Activated naive CD4-positive, alpha-beta T cell treated with anti-CD3 and anti-CD28 coated beads for 36 hours (primary cell): ENCODE results near the gene SHF. TPM values are rescaled to one million over a fixed set of nuclear protein-coding genes. Genes with fewer than 3 reads are reported as not detected.

Experiments
- CTCF ChIA-PET: fragments of 350-600 bp; sonication (Branson Sonifier 250); formaldehyde crosslinking; loops from one replicate; lab custom pipeline; 2021; ENCODE audit warnings: antibody characterized with exemption; lab: Charles Lee
- DNase-seq: peaks from one replicate; pipeline ENCODE4 v3.0.0-alpha.2; 2020
- H3K27ac Mint-ChIP-seq: one replicate; pipeline ENCODE4 v1.8.0; 2021; ENCODE audit warnings: mild to moderate bottlenecking, mixed read lengths
- H3K27me3 Mint-ChIP-seq: one replicate; pipeline ENCODE4 v1.8.0; 2021; ENCODE audit warnings: low read depth, mixed read lengths
- H3K36me3 Mint-ChIP-seq: one replicate; pipeline ENCODE4 v1.8.0; 2021; ENCODE audit warnings: low read depth, mixed read lengths
- H3K4me1 Mint-ChIP-seq: one replicate; pipeline ENCODE4 v1.8.0; 2021; ENCODE audit warnings: low read depth, mixed read lengths
- H3K4me3 Mint-ChIP-seq: one replicate; pipeline ENCODE4 v1.8.0; 2021; ENCODE audit warnings: mild to moderate bottlenecking, moderate library complexity, mixed read lengths
- H3K9me3 Mint-ChIP-seq: one replicate; pipeline ENCODE4 v1.8.0; 2021; ENCODE audit warnings: mixed read lengths
- intact Hi-C: fragments of 100-400 bp; cut with micrococcal nuclease; formaldehyde crosslinking; loops from one replicate; pipeline ENCODE4 v1.15.1; 2023
- total RNA-seq, 2 experiments: library from RNA; stranded (reverse); gene quantifications; one replicate each; pipeline ENCODE4 v1.2.3, GENCODE V29; 2021

The SHF gene
- total RNA-seq, 2 experiments from 2014 or later: 2.3 to 3.3 TPM

GRCh38 chr15:45197512-45197911 is 9.7 kb upstream of the SHF start:
- no peaks in the 10 kb centered on the region for H3K9me3 Mint-ChIP-seq
- peaks cover 5% of the 10 kb centered on the region for H3K4me1 Mint-ChIP-seq
- no peak overlapping the region for H3K4me3 Mint-ChIP-seq

GRCh38 chr15:45187578-45187893 is 230 bp downstream of the SHF start:
- H3K36me3 Mint-ChIP-seq: no peaks in the 10 kb centered on the region
- intact Hi-C loops: no loop called here
- H3K9me3 Mint-ChIP-seq: no peaks in the 10 kb centered on the region
- no peaks in the 10 kb centered on the region for H3K27me3 Mint-ChIP-seq
- CTCF ChIA-PET: interaction anchor here (1.2 to 7.0 kb wide), 2 partner anchors 20 to 24 kb away, joined by 6 to 26 read pairs; no protein-coding TSS in a partner anchor
- no peak overlapping the region for H3K27ac Mint-ChIP-seq
- H3K4me3 Mint-ChIP-seq: no peak overlapping the region
- no peak for DNase-seq
- H3K4me1 Mint-ChIP-seq: peaks cover 22% of the 10 kb centered on the region

More at GRCh38 chr15:45197512-45197911, 9.7 kb upstream of the SHF start:
- Mint-ChIP-seq H3K36me3 (no peaks in the 10 kb centered on the region), H3K27me3 (peaks cover 2% of the 10 kb centered on the region), H3K27ac (peak overlapping the region; percentile 7)
- DNase-seq: no peak
- intact Hi-C loops: loop anchor here (5.0 kb wide), 1 partner anchor 175 kb away; the partner anchor contains the start of gene SORD
- CTCF ChIA-PET: interaction anchor here (0.6 to 1.4 kb wide), 7 partner anchors 8 to 410 kb away, joined by 4 to 8 read pairs (median 7); no protein-coding TSS in a partner anchor

GRCh38 chr15:45186771-45187577 is 792 bp downstream of the SHF start:
- intact Hi-C loops: no loop called here
- Mint-ChIP-seq H3K4me1 (peaks cover 22% of the 10 kb centered on the region), H3K9me3 (no peaks in the 10 kb centered on the region), H3K27ac (no peak overlapping the region), H3K36me3 (no peaks in the 10 kb centered on the region), H3K4me3 (peak overlapping the region; percentile 75), H3K27me3 (no peaks in the 10 kb centered on the region)
- DNase-seq: no peak
- CTCF ChIA-PET: interaction anchor here (0.9 to 7.0 kb wide), 7 partner anchors 10 to 23 kb away, joined by 3 to 26 read pairs (median 6); no protein-coding TSS in a partner anchor

- CTCF ChIA-PET: interaction anchor here (0.5 to 7.0 kb wide), 11 partner anchors 9 to 608 kb away, joined by 3 to 26 read pairs (median 4); no protein-coding TSS in a partner anchor
- peak overlapping the region; percentile 75 for H3K4me3 Mint-ChIP-seq
- H3K9me3 Mint-ChIP-seq: no peaks in the 10 kb centered on the region
Measured at GRCh38 chr15:45185903-45186770, 1.6 kb downstream of the SHF start.

GRCh38 chr15:45185069-45185779 is 2.5 kb downstream of the SHF start:
- no peaks in the 10 kb centered on the region for H3K9me3 Mint-ChIP-seq
- no peak overlapping the region for H3K27ac Mint-ChIP-seq
- H3K36me3 Mint-ChIP-seq: no peaks in the 10 kb centered on the region
- H3K4me1 Mint-ChIP-seq: peaks cover 22% of the 10 kb centered on the region
- H3K27me3 Mint-ChIP-seq: no peaks in the 10 kb centered on the region
- CTCF ChIA-PET: interaction anchor here (0.5 to 7.0 kb wide), 9 partner anchors 13 to 607 kb away, joined by 3 to 26 read pairs (median 3); no protein-coding TSS in a partner anchor
- no peak overlapping the region for H3K4me3 Mint-ChIP-seq
- no peak for DNase-seq
- intact Hi-C loops: no loop called here

More at GRCh38 chr15:45185903-45186770, 1.6 kb downstream of the SHF start:
- intact Hi-C loops: no loop called here
- Mint-ChIP-seq H3K27ac (peak overlapping the region; percentile 17), H3K36me3 (no peaks in the 10 kb centered on the region), H3K4me1 (peaks cover 22% of the 10 kb centered on the region), H3K27me3 (no peaks in the 10 kb centered on the region)
- no peak for DNase-seq

- Mint-ChIP-seq H3K4me1 (peaks cover 25% of the 10 kb centered on the region), H3K4me3 (no peak overlapping the region), H3K9me3 (no peaks in the 10 kb centered on the region), H3K27ac (no peak overlapping the region), H3K27me3 (no peaks in the 10 kb centered on the region), H3K36me3 (no peaks in the 10 kb centered on the region)
- CTCF ChIA-PET: interaction anchor here (0.6 to 7.0 kb wide), 5 partner anchors 14 to 21 kb away, joined by 3 to 26 read pairs (median 7); no protein-coding TSS in a partner anchor
- DNase-seq: no peak
- intact Hi-C loops: no loop called here
Measured at GRCh38 chr15:45184562-45185041, 3.2 kb downstream of the SHF start.

- DNase-seq: no peak
- H3K4me1 Mint-ChIP-seq: peaks cover 23% of the 10 kb centered on the region
- no peak overlapping the region for H3K4me3 Mint-ChIP-seq
- no peaks in the 10 kb centered on the region for H3K36me3 Mint-ChIP-seq
- intact Hi-C loops: no loop called here
- no peaks in the 10 kb centered on the region for H3K9me3 Mint-ChIP-seq
- CTCF ChIA-PET: interaction anchor here (7.0 kb wide), 1 partner anchor 20 kb away, joined by 26 read pairs; no protein-coding TSS in a partner anchor
- no peak overlapping the region for H3K27ac Mint-ChIP-seq
- H3K27me3 Mint-ChIP-seq: no peaks in the 10 kb centered on the region
Measured at GRCh38 chr15:45183511-45183910, 4.3 kb downstream of the SHF start.

GRCh38 chr15:45182996-45183395 is 4.8 kb downstream of the SHF start:
- no peaks in the 10 kb centered on the region for H3K9me3 Mint-ChIP-seq
- H3K27me3 Mint-ChIP-seq: no peaks in the 10 kb centered on the region
- peaks cover 20% of the 10 kb centered on the region for H3K4me1 Mint-ChIP-seq
- no peaks in the 10 kb centered on the region for H3K36me3 Mint-ChIP-seq
- CTCF ChIA-PET: interaction anchor here (7.0 kb wide), 1 partner anchor 19 kb away, joined by 26 read pairs; no protein-coding TSS in a partner anchor
- no peak for DNase-seq
- intact Hi-C loops: no loop called here
- H3K4me3 Mint-ChIP-seq: no peak overlapping the region
- no peak overlapping the region for H3K27ac Mint-ChIP-seq

GRCh38 chr15:45181491-45182285 is 6.1 kb downstream of the SHF start:
- Mint-ChIP-seq H3K4me3 (no peak overlapping the region), H3K36me3 (no peaks in the 10 kb centered on the region), H3K9me3 (no peaks in the 10 kb centered on the region), H3K27ac (no peak overlapping the region), H3K27me3 (no peaks in the 10 kb centered on the region), H3K4me1 (peaks cover 16% of the 10 kb centered on the region)
- intact Hi-C loops: no loop called here
- no peak for DNase-seq
- CTCF ChIA-PET: interaction anchor here (2.1 to 7.0 kb wide), 4 partner anchors 13 to 218 kb away, joined by 7 to 32 read pairs (median 17); no protein-coding TSS in a partner anchor

- no peak overlapping the region for H3K4me3 Mint-ChIP-seq
- intact Hi-C loops: no loop called here
Measured at GRCh38 chr15:45180648-45181436, 6.9 kb downstream of the SHF start.

More at GRCh38 chr15:45180648-45181436, 6.9 kb downstream of the SHF start:
- Mint-ChIP-seq H3K36me3 (no peaks in the 10 kb centered on the region), H3K4me1 (peaks cover 11% of the 10 kb centered on the region), H3K27ac (no peak overlapping the region), H3K27me3 (no peaks in the 10 kb centered on the region), H3K9me3 (no peaks in the 10 kb centered on the region)
- DNase-seq: no peak
- CTCF ChIA-PET: interaction anchor here (0.7 to 3.9 kb wide), 14 partner anchors 10 to 277 kb away, joined by 3 to 32 read pairs (median 6); no protein-coding TSS in a partner anchor
